HG02943 (cell line): ENCODE measurements around the gene RDH13.
"Not testable (repeated sequence)": the region's sequence is repeated elsewhere in the genome, so short reads cannot be mapped to it uniquely, and the experiment has no call there.

ENCODE experiments used
- ATAC-seq: cut with Tn5 transposase; IDR thresholded peaks from one replicate; pipeline ENCODE4 v1.9.1; 2021; ENCODE audit warnings: mild to moderate bottlenecking, low read depth, moderate library complexity; ENCODE audit not compliant: unreplicated experiment

Gene RDH13

DNA sequence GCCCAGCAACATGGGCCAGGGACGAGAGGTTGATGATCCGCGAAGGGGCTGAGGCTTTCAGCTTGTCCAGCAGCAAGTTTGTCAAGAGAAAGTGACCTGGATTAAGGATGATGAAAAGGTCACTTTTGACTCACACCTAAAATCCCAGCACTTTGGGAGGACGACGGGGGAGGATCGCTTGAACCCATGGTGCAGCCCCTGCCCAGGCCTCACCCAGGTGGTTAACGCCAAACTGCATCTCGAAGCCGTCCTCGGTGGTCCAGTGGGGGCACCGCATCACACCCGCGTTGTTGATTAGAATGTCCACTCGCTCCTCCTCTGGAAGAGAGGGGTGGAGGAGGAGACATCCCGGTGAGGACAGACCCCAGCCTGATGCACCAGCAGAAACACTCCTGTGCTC is 14.5 kb downstream of the RDH13 start:
- no peak for ATAC-seq

DNA sequence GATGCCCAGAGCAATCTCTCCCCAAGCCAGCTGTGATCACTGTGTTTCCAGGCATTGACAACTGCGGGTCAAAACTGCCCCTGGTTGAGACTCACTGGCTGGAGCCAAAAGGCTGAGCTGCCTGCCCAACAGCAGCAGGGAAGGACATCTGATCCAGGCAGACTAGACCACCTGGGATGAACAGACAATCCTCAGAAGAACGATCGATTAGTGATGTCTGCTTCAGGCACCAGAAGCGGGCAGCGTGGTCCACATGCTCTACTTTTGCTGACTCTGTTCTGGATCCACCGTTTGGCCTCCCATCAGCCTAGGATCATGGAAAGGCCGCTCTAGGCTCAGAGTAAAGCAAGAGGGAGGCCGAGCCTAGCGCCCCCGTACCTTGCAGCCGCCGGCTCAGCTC is 15.0 kb downstream of the RDH13 start:
- no peak for ATAC-seq

DNA sequence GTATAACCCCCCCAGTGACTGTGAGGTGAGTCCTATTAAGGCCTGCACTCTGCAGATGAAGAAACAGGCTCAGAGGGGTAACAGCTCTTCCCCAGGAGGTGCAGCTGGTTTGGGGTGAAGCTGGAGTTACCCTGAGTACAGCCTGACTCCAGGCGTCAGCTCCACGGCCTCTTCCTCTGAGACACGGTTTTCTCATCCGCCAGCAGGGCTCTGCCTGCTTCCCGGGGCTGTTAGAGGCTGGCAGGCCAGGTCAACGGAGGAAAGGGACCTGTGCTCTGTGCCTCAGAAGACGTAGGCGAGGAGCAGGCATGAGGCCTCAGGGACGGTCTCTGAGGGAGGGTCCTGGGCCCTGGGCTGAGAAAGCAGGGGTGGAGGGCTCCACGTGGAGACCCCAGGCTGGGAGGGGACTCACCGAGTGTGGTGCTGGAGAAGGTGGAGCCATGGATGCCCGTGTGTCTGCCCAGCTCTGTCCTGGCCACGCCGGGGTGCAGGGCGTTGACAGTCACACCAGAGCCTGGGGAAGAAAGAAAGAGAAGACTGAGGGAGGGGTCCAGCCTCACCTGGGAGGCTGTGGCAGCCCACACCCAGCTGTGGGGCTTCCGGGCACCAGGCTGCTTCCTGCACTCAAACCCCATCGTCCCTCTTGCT is 15.8 kb downstream of the RDH13 start:
- no peak for ATAC-seq

DNA sequence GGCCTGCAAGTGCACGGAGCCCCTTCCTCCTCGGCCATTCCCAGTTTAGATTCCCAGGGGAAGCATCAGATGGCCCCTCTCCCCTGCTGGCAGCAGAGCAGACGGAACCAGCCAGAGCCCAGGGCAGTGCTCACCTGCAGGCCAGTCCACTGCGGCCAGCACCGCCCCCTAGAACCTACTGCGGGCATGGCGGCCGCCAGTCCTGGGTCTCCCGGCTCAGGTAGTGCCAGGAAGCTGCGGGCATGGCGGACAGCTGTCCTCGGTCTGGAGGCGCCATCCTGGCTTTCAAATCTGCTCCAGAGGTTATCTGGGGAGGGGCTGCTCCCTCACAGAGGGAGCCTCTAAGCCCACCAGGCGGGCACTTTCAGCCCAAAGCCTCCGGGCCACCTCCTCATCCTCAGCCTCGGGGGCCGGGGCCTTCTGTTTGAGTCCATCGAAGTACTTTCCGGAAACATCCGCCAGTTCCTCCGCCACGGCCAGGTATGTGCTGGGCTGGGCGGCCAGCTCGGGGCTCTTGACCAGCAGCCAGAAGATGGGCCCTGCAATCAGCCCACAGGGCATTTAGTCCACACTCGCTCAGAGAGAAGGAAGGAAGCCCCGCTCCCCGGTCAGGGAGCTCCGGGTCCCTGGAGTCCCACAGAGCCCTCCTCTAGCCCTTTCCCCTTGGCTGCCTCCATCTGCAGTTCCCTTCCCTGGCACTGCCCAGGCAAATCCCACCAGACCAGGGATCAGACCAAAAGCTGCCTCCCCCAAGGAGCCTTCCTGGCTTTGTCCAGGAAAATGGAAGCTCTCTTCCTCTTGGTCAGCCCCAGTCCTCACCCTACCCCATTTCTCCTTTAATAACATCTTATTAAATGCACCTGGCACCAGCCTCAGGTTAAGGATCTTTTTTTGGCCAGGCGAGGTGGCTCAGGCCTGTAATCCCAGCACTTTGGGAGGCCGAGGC is 17.9 kb downstream of the RDH13 start:
- ATAC-seq = no peak

DNA sequence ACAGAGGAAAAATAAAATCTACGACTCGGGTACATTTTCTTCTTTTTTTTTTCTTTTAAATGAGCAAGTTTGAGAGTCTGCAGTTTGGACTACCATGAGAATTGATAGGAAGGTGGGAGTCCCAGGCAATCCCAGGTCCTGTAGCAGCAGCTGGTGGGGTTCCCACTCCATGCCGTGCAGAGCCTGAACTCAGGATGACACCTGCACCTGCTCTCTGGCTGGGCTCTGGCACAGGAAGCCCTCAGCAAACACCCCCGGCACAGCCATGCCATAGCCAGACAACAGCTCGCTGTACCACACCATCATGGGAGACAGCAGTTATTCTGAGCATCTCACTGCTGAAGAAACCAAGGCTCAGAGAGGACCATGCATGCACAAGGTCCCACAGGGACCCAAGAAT is 18.7 kb downstream of the RDH13 start:
- no peak for ATAC-seq

DNA sequence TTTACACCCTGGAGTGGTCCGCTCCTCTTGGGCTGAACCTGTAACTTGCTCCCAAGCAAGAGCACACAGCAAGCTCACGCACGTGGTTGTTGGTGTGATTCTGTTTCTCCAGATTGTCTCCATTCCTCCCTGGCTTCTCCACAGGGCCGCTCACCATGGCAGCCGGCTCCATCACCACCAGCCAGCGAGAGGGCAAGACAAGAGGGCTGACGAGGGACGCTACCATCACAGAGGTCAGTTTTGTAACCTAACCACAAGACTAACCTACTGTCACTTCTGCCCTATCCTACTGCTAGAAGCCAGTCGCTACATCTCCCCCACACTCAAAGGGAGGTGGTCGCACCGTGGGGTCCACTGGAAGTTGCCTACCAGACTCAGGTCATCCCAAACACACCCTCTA is 20.3 kb downstream of the RDH13 start:
- no peak for ATAC-seq

DNA sequence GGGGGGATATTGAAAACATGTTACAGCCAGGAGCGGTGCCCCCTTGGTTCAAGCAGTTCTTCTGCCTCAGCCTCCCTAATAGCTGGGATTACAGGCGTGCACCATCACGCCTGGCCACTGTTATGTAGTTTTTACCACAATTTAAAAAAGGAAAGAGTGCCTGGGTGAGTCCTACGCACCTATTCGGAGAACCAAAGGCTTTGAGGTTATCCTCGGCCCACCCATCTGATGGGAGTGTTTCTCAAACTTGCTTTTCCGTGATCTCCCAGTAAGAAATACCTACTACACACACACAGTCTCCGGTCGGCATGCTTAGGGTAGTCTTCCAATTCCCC is 20.6 kb downstream of the RDH13 start:
- ATAC-seq = no peak

DNA sequence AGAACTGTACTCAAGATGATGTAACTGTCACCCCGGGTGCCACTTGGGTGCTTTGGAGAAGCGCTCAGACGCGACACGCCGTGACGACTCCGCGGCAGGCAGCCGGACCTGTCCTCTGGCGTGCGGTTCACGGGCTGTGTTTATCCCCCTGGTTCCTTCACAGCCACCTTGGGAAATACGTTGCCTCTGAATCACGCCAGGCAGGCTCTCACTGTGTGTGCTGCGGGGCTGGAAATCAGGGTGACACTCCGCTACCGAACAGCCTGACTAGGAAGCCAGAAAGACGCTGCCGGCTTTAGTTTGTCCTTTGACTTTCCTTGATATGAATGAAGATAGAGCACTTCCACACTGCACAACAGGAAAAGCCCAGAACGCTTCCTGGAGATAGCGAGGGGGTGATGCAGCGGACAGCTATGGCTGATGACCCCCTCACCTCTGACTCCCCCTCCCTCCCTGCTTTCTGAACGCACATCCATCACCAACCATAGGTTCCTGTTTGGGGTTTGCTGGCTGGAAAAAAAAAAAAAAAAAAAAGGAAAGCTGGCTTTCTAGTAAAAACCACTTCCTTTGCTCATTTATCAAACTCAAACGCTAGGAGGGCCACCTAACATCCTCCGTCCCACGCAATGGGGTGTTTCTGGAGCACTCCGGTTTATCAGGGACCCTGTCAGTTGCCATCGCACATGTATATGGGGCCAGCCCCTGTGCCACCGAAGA is 21.2 kb downstream of the RDH13 start:
- ATAC-seq = no peak

DNA sequence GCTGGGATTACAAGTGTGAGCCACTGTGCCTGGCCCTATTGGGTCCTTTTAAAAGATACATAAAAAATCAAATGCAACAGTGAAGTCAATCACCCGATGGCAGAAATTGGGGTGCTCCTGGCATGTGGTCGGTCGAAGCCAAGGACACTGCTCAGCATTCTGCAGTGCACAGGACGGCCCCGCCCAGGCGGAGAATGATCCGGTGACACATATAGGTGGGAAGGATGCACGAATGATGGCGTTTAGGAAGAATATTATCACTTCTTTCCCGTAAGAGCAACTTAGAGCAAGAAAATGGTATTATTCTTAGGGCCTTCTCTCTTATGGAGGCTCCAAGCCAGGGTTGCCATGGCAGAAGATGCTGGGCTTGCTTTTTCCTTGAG is 21.7 kb downstream of the RDH13 start:
- no peak for ATAC-seq

DNA sequence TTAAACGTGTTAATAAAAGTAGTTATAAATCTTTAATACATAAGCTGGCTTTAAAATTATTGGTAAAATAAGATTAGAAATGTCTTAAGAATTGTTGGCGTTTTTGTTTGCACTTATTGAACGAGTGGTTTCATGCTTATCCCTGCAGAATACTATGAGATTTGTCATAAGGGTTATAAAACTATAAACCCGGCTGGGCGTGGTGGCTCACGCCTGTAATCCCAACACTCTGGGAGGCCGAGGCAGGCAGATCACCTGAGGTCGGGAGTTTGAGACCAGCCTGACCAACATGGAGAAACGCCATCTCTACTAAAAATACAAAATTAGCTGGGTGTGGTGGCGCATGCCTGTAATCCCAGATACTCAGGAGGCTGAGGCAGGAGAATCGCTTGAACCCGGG is 22.3 kb downstream of the RDH13 start:
- not testable (repeated sequence) for ATAC-seq

DNA sequence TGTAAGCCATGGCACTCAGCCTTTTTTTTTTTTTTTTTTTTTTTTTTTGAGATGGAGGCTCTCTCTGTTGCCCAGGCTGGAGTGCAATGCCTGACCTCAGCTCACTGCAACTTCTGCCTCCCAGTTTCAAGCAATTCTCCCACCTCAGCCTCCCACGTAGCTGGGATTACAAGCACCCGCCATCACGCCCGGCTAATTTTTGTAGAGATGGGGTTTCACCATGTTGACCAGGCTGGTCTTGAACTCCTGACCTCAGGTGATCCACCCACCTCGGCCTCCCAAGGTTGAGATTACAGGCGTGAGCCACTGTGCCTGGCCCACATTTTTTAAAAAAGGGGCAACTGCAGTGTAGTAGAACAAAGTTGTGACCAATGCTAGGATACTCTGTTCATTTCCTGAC is 25.3 kb downstream of the RDH13 start:
- ATAC-seq = not testable (repeated sequence)

DNA sequence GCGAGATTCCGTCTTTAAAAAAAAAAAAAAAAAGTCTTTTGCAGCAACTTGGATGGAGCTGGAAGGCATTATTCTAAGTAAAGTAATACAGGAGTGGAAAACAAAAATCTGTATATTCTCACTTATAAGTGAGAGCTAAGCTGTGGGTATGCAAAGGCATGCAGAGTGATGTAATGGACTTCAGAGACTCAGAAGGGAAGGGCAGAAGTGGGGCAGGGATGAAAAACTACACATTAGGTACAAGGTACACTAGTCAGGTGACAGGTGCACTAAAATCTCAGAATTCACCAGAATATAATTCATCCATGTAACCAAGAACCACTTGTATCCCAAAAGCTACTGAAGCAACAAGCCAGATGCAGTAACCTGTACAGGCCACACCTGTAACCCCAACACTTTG is 26.9 kb downstream of the RDH13 start:
- ATAC-seq = no peak

DNA sequence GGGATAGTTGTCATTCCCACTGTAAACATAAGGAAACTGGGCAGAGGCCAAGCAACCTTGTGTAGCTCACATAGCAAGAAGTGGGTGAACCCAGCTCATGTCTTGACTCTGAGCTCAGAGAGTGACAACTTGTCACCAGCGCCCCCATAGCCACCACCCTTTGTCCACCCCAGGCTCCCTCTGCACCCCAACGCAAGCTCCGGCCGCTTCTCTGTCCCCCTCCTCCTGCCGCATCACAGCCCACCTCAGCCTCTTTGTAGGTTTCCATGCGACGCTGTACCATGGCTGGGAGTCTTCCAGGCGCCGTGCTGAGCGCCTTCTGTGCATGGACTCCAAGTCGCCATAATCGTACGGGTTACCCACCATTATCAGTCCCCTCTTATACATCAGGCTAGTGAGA is 28.2 kb downstream of the RDH13 start:
- ATAC-seq = no peak

DNA sequence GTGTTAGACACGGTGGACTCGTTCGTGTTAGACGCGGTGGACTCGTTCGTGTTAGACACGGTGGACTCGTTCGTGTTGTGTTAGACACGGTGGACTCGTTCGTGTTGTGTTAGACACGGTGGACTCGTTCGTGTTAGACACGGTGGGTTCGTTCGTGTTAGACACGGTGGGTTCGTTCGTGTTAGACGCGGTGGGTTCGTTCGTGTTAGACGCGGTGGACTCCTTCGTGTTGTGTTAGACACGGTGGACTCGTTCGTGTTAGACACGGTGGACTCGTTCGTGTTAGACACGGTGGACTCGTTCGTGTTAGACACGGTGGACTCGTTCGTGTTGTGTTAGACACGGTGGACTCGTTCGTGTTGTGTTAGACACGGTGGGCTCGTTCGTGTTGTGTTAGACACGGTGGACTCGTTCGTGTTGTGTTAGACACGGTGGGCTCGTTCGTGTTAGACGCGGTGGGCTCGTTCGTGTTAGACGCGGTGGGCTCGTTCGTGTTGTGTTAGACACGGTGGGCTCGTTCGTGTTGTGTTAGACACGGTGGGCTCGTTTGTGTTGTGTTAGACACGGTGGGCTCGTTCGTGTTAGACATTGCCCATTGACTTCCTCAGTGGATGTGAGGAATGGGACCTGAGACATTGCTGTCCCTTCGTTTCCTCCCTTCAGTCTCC is 29.8 kb downstream of the RDH13 start:
- not testable (repeated sequence) for ATAC-seq

DNA sequence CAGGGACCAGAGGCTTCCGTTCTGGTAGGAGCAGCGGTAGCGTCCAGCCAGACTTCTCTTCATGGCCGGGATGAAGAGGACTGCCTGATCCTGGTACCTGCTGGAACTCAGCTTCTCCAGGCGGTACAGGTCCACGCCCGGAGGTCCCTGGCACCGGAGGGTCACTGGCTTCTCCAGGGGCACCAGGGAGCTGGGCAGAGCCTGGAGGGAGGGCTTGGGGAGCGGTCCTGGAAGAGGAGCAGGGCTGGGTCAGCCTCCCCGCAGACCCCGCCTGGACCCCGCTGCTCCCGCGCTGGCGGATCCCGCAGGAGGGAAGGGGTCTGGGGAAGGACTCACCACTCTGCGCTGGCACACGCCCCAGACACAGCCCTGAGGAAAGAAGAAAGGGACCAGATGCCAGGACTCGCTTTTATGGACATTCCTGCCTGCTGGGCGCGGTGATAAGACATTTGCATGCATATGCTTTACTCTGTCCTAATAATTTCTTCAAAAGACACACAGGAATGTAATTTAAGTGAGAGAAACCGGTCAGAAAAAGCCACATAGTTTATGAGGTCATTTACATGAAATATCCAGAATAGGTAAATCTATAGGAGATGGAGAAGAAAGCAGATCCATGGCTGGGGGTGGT is 30.7 kb downstream of the RDH13 start:
- ATAC-seq = no peak

DNA sequence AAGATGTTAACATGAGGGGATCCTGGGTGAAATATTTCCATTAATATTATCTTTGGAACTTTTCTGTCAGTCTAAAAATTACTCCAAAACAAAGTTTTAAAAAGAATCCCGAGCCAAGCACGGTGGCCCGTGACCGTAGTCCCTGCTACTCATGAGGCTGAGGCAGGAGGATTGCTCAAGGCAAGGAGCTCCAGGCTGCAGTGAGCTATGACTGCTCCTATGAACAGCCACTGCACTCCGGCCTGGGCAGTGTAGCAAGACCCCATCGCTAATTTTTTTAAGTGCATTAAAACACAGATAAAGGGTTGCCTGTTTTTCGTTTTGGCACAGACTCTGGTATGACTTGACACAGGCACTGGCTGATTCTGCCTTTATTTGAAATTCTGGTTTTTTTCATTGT is 31.8 kb downstream of the RDH13 start:
- ATAC-seq = no peak

DNA sequence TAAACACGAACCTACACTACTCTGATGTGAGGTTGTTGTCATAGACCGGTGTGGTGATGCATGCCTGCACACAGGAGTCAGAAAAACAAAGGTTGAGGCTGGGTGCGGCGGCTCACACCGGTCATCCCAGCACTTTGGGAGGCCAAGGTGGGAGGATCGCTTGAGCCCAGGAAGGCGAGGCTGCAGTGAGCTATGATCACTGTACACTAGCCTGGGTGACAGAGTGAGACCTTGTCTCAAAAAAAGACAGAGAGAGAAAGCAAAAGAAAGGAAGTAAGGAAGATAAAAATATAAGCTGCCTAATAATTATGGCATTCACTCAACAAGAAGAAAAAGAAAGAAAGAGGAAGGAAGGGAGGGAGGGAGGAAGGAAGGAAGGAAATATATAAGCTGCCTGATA is 34.2 kb downstream of the RDH13 start:
- ATAC-seq = no peak

DNA sequence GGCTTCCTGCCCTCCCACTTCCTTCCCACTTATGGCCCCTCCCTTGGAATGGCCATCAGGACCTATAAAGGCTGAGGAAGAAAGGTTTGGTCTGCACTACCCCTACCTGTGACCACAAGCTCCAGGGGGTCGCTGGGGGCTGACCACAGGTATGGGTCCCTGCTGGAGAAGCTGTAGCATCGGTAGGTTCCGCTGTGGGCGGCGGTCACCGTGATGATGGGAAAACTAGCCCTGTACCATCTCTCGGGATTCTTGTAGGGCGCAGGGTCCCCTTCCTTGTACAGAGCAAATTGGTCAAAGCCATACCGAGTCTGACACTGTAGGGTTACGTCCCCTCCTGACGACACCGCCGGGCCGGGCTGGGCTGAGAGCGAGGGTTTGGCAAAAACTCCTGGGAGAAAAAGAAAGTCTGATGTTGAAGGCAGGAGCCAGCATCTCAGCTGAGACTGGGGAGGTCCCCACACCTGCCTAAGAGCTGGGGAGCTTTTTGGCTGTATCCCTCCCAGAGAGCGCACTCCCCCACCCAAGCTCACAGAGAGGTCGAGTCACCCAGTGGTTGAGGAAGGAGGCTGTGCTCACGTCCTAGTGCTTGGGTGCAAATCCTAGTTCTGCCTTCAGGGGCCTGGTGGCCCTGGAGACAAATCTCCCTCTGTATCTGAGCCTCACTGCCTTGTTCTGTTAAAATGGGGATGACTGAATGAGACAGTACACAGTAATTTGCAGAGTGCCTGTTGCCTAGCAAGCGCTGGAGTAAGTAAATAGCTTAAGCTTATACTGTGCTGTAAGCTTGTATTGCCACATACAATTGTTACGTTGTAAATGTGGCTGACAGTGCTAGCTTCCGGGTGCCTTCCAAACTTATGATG is 35.2 kb downstream of the RDH13 start:
- no peak for ATAC-seq

DNA sequence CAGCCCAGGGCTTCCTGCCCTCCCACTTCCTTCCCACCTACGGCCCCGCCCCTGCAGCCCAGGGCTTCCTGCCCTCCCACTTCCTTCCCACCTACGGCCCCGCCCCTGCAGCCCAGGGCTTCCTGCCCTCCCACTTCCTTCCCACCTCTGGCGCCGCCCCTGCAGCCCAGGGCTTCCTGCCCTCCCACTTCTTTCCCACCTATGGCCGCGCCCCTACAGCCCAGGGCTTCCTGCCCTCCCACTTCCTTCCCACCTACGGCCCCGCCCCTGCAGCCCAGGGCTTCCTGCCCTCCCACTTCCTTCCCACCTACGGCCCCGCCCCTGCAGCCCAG is 35.8 kb downstream of the RDH13 start:
- not testable (repeated sequence) for ATAC-seq

DNA sequence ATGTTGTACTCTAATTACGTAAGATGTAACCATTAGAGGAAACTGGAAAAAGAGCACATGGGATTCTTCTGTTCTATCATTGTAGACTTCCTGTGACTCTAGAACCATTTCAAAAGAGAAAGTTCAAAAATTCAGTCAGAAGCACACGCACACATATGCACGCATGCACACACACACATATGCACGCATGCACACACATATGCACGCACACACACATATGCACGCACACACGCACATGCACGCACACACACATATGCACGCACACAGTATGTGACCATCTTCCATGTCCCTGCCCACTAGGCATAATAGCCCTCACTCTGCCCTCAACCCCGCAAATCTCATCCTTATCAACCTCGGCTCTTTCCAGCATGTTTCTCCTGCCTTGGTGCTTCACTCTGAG is 38.8 kb downstream of the RDH13 start:
- no peak for ATAC-seq
